H1 (cell line): ENCODE data around the gene ZNF530.

Experiments
- CBX5 ChIP-seq: fragments of 300-800, 300-1000 bp; sonication (generic); IDR thresholded peaks from 2 replicates; pipeline ENCODE4 v1.7.1; 2016; ENCODE audit warnings: antibody characterized with exemption, low read length, low read depth
- CTCF ChIP-seq, 3 experiments: IDR thresholded peaks; 1 replicate in 2 of 3; 2 replicates in 1 of 3; pipeline versions ENCODE4 v1.5.1 to v1.6.1; 2011; ENCODE audit warnings: low read length in 3 of 3, mild to moderate bottlenecking in 3 of 3, inconsistent platforms in 2 of 3, low read depth in 1 of 3, moderate library complexity in 1 of 3; ENCODE audit not compliant: insufficient read depth in 1 of 3; ENCODE audit errors: control extremely low read depth in 1 of 3
- EP300 ChIP-seq, 2 experiments: IDR thresholded peaks; 1 replicate in 1 of 2; 2 replicates in 1 of 2; pipeline ENCODE4 v1.6.1; 2011 to 2012; ENCODE audit warnings: low read depth in 2 of 2, low read length in 2 of 2, mild to moderate bottlenecking in 2 of 2, borderline replicate concordance in 1 of 2, inconsistent platforms in 1 of 2, moderate library complexity in 1 of 2

GRCh38 chr19:57587529-57587928, 12.2 kb upstream of the ZNF530 start:
- TF ChIP-seq CTCF (IDR thresholded peaks at IDR 0.05; ENCODE audit: control extremely low read depth in 1 of 3, insufficient read depth in 1 of 3, low read depth in 1 of 3, low read length in 3 of 3) (no peak), CBX5 (no peak), EP300 (IDR thresholded peaks at IDR 0.05; ENCODE audit: borderline replicate concordance in 1 of 2, low read depth in 2 of 2, low read length in 2 of 2) (no peak)
